BLaER1 treated with 17β-estradiol and CSF1 and Interleukin-3, amounts not matched to agents 10 nM and 100 nM (cell line): Measurements from ENCODE around the gene HERC4.
"Not testable (repeated sequence)": the region's sequence is repeated elsewhere in the genome, so short reads cannot be mapped to it uniquely, and the experiment has no call there.

Experiments
- H3K27ac ChIP-seq, 11 experiments: shearing (Covaris generic); formaldehyde crosslinking; 2 replicates each; pipeline ENCODE4 v1.8.1; 2022
- H3K27me3 ChIP-seq, 11 experiments: shearing (Covaris generic); formaldehyde crosslinking; 2 replicates each; pipeline ENCODE4 v1.8.1; 2022
- H3K36me3 ChIP-seq, 11 experiments: shearing (Covaris generic); formaldehyde crosslinking; 2 replicates each; pipeline ENCODE4 v1.8.1; 2022
- H3K4me1 ChIP-seq, 10 experiments: shearing (Covaris generic); formaldehyde crosslinking; 2 replicates each; pipeline ENCODE4 v1.8.1; 2022
- H3K4me2 ChIP-seq, 11 experiments: shearing (Covaris generic); formaldehyde crosslinking; 2 replicates each; pipeline ENCODE4 v1.8.1; 2022
- H3K4me3 ChIP-seq, 10 experiments: shearing (Covaris generic); formaldehyde crosslinking; 2 replicates each; pipeline ENCODE4 v1.8.1; 2022
- H3K9ac ChIP-seq, 11 experiments: shearing (Covaris generic); formaldehyde crosslinking; 2 replicates each; pipeline ENCODE4 v1.8.1; 2022
- H3K9me3 ChIP-seq, 11 experiments: shearing (Covaris generic); formaldehyde crosslinking; replicated peaks in 1 of 11; 2 replicates each; pipeline ENCODE4 v1.8.1; 2022
- H4K20me1 ChIP-seq, 11 experiments: shearing (Covaris generic); formaldehyde crosslinking; 2 replicates each; pipeline ENCODE4 v1.8.1; 2022
- Cebpa-rat ChIP-seq, 11 experiments: shearing (Covaris generic); IDR thresholded peaks; 2 replicates each; pipeline ENCODE4 v1.8.1; 2022

Gene HERC4

DNA sequence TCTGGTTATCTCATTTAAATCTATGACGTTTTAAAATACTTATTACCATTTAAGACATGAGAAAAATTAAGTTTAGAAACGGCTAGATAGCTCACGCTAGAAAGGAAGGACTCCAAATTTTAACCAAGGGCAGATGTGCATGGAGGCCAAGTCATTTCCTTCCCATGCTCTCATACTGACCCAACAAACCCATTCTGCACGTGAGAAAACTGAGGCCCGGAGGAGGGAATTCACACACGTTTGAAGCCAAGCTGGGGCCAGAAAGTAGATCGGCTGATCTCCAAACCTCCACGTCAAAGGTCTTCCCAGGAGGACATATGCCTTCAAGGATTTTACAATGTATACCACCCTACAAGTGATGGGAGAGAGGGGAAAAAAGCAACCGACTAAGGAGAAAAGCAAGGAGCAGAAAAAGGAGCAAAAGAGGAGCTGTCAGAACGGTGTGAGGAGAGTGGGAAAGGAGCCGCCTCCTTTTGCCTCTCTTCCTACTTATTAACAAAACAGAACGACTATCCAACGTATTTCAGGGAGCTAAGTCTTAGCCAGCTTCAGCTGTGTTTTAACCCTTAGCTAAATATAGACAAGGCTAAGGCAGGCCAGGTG lies 191.3 kb downstream of the HERC4 start:
- Histone ChIP-seq H3K9ac (peak overlapping the region; percentile 97 to 100 (median 99)), H3K27ac (peak overlapping the region; percentile 97 to 100 (median 99)), H3K4me1 (peaks cover 17 to 28% (median 23%) of the 10 kb centered on the region in 10 experiments), H3K4me3 (peak overlapping the region; percentile 66 to 93 (median 84)), H3K4me2 (peak overlapping the region; percentile 66 to 94 (median 87)), H3K9me3 (no peaks in the 10 kb centered on the region), H3K36me3 (peaks cover 21 to 25% (median 22%) of the 10 kb centered on the region in 11 experiments), H4K20me1 (peaks cover 28 to 41% (median 37%) of the 10 kb centered on the region in 11 experiments; a peak in 20 of 22 replicates), H3K27me3 (no peaks in the 10 kb centered on the region)
- no peak for TF ChIP-seq Cebpa-rat (IDR thresholded peaks at IDR 0.05)

- H3K4me2 ChIP-seq: no peak overlapping the region
- H3K9me3 ChIP-seq: no peaks in the 10 kb centered on the region
- H3K27ac ChIP-seq: no peak overlapping the region
- H4K20me1 ChIP-seq: no peaks in the 10 kb centered on the region
- no peak overlapping the region for H3K9ac ChIP-seq
- H3K4me3 ChIP-seq: no peak overlapping the region
- no peaks in the 10 kb centered on the region for H3K36me3 ChIP-seq
- H3K4me1 ChIP-seq: peaks cover 0 to 2% (median 0%) of the 10 kb centered on the region in 10 experiments; a peak in 3 of 20 replicates
- H3K27me3 ChIP-seq: no peaks in the 10 kb centered on the region
- no peak for TF ChIP-seq Cebpa-rat (IDR thresholded peaks at IDR 0.05)
These were observed 196.9 kb downstream of the HERC4 start for GRCh38 chr10:67878133-67878532.

DNA sequence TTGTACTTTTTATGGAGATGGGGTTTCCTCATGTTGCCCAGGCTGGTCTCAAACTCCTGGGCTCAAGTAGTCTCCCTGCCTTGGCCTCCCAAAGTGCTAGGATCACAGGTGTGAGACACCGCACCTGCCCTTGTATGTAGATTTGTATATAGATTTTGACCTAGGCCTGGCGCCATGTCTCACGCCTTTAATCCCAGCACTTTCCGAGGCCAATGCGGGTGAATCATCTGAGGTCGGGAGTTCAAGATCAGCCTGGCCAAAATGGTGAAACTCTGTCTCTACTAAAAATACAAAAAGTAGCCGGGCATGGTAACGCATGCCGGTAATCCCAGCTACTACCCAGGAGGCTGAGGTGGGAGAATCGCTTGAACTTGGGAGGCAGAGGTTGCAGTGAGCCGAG lies 197.7 kb downstream of the HERC4 start:
- not testable (repeated sequence) for H3K27ac ChIP-seq, H3K36me3 ChIP-seq, H3K4me2 ChIP-seq, H3K4me1 ChIP-seq, H4K20me1 ChIP-seq, H3K9ac ChIP-seq, H3K27me3 ChIP-seq, H3K9me3 ChIP-seq, H3K4me3 ChIP-seq

DNA sequence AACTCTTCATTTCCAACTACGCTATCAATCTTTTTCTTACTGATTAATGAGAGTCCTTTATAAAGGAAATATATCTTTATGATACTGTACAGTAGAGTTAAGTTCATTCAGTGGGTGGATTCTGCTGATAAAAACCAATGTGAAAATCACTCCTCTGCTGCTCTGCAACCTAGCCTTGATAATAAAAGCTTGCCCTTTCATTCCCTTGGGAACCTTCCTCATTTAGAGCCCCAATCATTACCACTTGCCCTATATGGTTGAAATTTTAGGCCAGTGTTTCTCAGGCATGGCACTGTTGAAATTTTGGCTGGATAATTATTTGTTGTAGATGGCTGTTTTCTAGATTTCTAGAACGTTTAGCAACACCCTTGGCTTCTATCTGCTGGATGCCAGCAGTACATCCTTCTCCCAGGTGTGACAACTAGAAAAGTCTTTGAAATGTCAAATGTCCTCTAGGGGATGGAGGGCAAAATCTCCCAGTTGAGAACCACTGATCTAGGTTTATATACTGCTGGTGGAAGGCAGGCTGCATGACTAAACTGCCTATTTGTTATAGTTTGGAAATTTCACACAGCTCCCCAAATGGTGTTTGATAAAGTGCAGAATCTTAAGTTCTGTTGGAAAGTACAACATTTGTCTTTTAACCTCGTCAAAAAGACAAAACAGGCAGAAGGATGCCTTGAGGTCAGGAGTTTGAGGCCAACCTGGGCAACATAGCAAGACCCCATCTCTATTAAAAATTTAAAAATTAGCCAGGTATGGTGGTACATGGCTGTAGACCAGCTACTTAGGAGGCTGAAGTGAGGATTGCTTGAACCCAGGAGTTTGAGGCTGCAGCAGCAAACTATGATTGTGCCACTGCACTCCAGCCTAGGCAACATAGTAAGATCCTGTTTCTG lies 199.5 kb downstream of the HERC4 start:
- TF ChIP-seq Cebpa-rat (IDR thresholded peaks at IDR 0.05): no peak
- Histone ChIP-seq H3K27ac (no peak overlapping the region), H3K9ac (no peak overlapping the region)

More for the DNA sequence above, 199.5 kb downstream of the HERC4 start:
- Histone ChIP-seq H3K4me2 (no peak overlapping the region), H3K27me3 (no peaks in the 10 kb centered on the region), H3K36me3 (no peaks in the 10 kb centered on the region), H3K9me3 (no peaks in the 10 kb centered on the region), H4K20me1 (no peaks in the 10 kb centered on the region), H3K4me3 (no peak overlapping the region), H3K4me1 (no peaks in the 10 kb centered on the region)
